ENCODE results near the gene RUVBL2. TPM values are rescaled to one million over a fixed set of nuclear protein-coding genes. Genes with fewer than 3 reads are reported as not detected.

Gene RUVBL2
- polyA plus RNA-seq, 1 donor from 2014 or later = 184 TPM

- no peak overlapping the region for H3K4me2 ChIP-seq (ENCODE audit: low read length)
- H2AFZ ChIP-seq (ENCODE audit: low read depth, low read length) = no peak overlapping the region
- H3K36me3 ChIP-seq (ENCODE audit: insufficient read depth, low read length) = no peaks in the 10 kb centered on the region
- H3K4me3 ChIP-seq (ENCODE audit: low read length) = no peak overlapping the region
- H3K79me2 ChIP-seq (replicated peaks; ENCODE audit: insufficient read depth, low read length) = no peaks in the 10 kb centered on the region
- H3K9ac ChIP-seq (ENCODE audit: low read length) = no peak overlapping the region
- no peaks in the 10 kb centered on the region for H3K27me3 ChIP-seq (ENCODE audit: insufficient read depth, low read depth, low read length)
- no peaks in the 10 kb centered on the region for H3K9me3 ChIP-seq (ENCODE audit: low read length)
- no peaks in the 10 kb centered on the region for H3F3A ChIP-seq (ENCODE audit: insufficient read depth, low read length, poor library complexity, severe bottlenecking)
- no peaks in the 10 kb centered on the region for H3K9me2 ChIP-seq (ENCODE audit: insufficient read depth, low read length)
- H3K27ac ChIP-seq (ENCODE audit: low read length) = no peak overlapping the region
- H4K20me1 ChIP-seq (ENCODE audit: insufficient read depth) = no peaks in the 10 kb centered on the region
- no peak for TF ChIP-seq CTCF (IDR thresholded peaks at IDR 0.05; ENCODE audit: poor library complexity, severe bottlenecking)
- TF ChIP-seq SMC3 (conservative IDR thresholded peaks at IDR 0.05; ENCODE audit: poor library complexity) = no peak
Observed at GRCh38 chr19:48947258-48947542, 46.5 kb upstream of the RUVBL2 start.

GRCh38 chr19:48950159-48950558, 43.5 kb upstream of the RUVBL2 start:
- no peaks in the 10 kb centered on the region for H3K27me3 ChIP-seq (ENCODE audit: insufficient read depth, low read depth, low read length)
- no peaks in the 10 kb centered on the region for H3K9me2 ChIP-seq (ENCODE audit: insufficient read depth, low read length)
- H3K4me2 ChIP-seq (ENCODE audit: low read length) = no peak overlapping the region
- H3K36me3 ChIP-seq (ENCODE audit: insufficient read depth, low read length) = no peaks in the 10 kb centered on the region
- H3K9me3 ChIP-seq (ENCODE audit: low read length) = no peaks in the 10 kb centered on the region
- H3F3A ChIP-seq (ENCODE audit: insufficient read depth, low read length, poor library complexity, severe bottlenecking) = no peaks in the 10 kb centered on the region
- no peak overlapping the region for H3K9ac ChIP-seq (ENCODE audit: low read length)
- H4K20me1 ChIP-seq (ENCODE audit: insufficient read depth) = no peaks in the 10 kb centered on the region
- H3K27ac ChIP-seq (ENCODE audit: low read length) = no peak overlapping the region
- TF ChIP-seq EZH2 (IDR thresholded peaks at IDR 0.05; ENCODE audit: borderline replicate concordance, insufficient read depth, low read length, poor library complexity, severe bottlenecking) (no peak), POLR2AphosphoS5 (IDR thresholded peaks at IDR 0.05) (no peak), CTCF (IDR thresholded peaks at IDR 0.05; ENCODE audit: poor library complexity, severe bottlenecking) (no peak), SMC3 (conservative IDR thresholded peaks at IDR 0.05; ENCODE audit: poor library complexity) (no peak), REST (IDR thresholded peaks at IDR 0.05; ENCODE audit: borderline replicate concordance) (no peak), MXI1 (conservative IDR thresholded peaks at IDR 0.05; ENCODE audit: poor library complexity, severe bottlenecking) (no peak), EP300 (conservative IDR thresholded peaks at IDR 0.05; ENCODE audit: poor library complexity, severe bottlenecking) (no peak), RAD21 (conservative IDR thresholded peaks at IDR 0.05) (no peak)
- H3K4me3 ChIP-seq (ENCODE audit: low read length) = no peak overlapping the region
- peaks cover 2% of the 10 kb centered on the region for H3K79me2 ChIP-seq (replicated peaks; ENCODE audit: insufficient read depth, low read length)
- no peak overlapping the region for H2AFZ ChIP-seq (ENCODE audit: low read depth, low read length)

Measured in neural cell (in vitro differentiated cells).